ENCODE measurements around the gene DSE.

Gene DSE

GRCh38 chr6:116389357-116389756 lies 18.6 kb downstream of the DSE start:
- no peak for DNase-seq

- DNase-seq = no peak
Observed at GRCh38 chr6:116390581-116390980, 19.8 kb downstream of the DSE start.

GRCh38 chr6:116392132-116393013 lies 21.6 kb downstream of the DSE start:
- DNase-seq = no peak

DNA sequence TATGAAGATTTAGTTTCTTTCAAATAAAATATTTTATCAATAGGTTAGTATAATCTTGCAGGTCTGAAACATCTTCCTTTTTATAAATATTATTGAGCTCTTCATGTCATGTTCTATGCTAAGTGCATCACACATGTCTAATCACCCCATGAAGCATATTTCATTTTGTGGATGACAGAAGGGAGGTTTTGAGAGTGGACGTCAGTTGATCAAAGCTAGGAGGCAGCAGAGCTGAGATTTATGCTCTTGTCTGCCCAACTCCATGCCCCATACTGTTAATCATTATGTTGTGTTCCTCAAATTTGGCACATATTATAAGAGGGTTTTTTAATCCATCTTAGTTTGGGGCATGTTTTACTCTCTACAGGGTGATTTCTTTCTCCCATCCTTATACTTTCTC lies 22.7 kb downstream of the DSE start:
- no peak for DNase-seq

DNA sequence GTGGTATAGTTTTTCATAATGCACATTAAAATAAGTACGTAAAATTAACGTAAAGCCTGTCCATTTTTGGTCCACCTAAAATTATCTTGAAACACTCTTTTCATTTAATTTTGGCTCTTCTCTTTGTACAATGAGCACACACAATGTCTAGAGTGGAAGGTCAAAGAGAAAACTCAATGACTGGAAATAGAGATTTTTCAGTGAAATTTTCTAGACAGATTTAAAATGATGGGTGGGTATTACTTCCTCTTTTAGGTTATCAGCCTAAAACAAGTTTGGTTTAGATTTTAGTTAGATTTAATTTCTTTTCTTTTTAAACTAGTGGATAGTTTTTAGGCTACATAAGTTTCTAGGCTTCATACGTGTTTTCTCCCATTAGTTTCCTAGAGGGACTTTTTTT lies 24.9 kb downstream of the DSE start:
- no peak for DNase-seq

DNA sequence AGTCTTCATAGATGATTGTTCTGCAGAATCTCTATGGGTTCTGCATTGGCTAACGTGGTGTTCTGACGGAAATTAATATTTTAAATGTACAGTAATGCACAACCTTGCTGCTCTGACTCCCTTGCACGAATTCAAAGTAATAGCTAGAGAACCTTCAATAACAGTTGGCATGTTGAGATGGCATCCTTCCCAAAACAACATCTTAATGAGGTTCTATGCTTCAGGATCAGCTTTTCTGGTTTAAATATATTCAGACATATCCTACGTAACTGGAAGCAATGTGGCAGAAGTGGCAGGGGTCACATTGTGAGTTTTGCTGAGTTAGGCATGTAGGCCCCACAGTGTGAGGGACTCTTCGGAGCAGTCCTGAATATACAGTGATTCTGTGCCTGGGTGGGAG lies 25.7 kb downstream of the DSE start:
- DNase-seq = no peak

DNA sequence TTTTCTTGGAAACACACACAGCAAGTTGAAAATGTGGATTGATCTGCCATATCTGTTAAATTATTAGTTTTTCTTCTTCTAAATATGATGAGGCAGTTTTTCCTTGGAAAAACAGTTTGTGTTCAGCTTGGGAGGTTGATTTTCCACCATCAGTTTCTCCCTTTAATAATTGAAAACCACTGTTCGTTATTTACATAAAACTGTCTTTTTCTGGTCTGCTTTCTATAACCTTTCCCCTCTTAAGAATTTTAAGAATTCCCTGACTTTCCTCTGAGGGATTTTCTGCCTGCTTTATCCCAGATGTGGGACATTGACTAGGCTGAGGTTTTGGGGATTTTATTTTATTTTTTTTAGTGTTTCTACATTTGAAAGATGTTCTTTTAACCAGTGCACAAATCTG lies 27.2 kb downstream of the DSE start:
- DNase-seq = no peak

DNA sequence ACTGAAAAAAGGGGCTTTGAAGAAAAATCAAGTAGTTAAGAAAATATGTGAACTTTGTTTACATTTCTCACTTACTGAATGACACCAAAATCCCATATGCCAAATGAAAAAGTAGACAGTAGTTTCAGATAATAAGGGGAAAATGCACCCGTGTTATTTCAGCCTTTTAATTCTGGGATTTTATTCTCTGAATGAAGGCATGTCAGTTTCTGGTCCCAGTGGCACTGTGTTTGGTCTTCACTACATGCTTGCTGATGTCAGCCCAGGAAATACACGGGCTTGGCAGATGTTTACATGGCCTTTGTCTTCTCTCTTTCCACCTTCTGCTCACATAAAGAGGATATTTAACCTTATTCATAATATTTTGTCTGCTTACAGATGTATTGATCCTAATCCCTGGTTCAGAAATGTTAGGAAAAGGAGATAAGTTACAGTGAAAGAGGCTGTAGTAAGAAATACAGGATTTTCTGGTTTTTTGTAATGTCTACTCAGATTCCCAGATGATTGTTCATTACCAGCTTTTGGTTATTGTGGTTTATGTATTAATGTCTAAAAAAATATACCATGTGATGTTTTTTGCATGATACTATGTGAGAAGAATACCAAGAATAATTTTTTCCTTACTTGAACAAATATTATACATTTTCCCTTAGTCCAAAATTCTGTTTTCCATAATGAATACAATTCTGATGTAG lies 27.7 kb downstream of the DSE start:
- no peak for DNase-seq

GRCh38 chr6:116399287-116399686 lies 28.5 kb downstream of the DSE start:
- no peak for DNase-seq

DNA sequence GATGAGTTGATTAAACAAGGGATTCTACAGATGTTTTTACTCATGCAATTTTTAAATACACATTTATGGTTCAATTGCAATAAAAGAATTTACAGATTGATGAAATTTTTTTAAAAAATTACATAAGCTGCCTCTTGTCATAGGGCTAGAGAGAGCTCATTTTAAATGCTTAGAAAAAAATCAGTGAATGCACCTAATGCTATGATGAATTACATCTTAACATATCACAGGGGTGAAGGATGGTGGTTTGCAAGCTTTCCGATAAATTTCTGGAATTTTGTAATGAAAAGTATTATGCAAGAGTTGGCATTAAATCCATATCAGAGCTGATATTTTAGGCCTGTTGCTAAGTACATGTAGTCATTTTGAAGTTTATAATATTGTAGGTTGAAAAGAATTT lies 29.6 kb downstream of the DSE start:
- no peak for DNase-seq

DNA sequence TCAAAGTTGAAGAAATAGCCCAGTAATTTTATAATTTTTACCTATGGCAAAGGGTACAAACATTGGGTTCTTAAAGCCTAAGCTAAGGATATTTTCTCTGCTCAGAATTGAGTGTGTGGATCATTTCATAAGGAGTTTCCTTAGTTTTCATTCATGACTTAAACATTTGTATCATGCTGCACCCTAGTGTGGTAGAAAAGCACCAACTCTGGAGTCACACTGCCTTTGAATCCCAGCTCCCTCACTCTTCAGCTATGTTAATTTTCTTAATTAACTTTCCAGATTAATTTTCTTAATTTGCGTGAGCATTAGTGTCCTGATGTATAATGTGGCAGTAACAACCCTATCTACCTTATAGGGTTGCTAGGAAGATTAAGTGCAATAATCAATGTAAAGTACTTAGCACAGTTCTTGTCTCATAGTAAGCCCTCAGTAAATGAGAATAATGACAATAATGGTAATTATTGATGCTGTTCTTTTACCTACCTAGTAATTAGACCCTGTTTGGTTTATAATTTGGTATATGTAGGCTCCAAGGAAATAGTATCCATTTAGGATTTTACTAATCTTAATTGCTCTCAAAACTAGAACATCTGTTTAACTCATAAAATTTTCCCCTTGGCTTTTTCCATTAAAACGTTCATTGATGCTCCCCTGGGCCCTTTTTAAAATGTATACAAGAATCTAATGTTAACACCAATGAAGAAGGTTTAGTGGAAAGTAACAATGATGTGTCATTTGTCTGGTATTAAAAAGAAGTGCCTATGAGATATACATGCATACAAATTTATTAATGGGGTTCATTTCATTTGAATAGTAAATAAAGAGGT lies 31.6 kb downstream of the DSE start:
- DNase-seq = no peak

GRCh38 chr6:116403205-116403604 lies 32.5 kb downstream of the DSE start:
- no peak for DNase-seq

DNA sequence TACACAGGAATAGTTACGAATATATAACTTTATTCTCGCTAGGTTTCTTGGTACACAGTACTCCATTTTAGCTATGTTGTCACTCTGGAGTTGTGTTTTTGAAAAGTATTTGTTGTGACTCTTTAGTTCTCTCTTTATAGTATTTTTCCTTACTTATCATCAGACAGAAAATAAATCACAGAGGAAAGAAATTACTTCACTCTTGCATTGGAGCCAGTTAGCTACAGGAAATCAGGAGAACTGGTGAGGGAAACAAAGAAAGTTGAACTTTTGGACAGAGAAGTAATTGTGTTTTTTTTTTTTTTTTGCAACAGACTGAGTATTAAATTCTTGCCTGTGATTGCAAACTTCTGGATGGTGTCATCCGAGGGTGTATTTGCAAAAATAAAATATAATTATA lies 33.9 kb downstream of the DSE start:
- DNase-seq = no peak

DNA sequence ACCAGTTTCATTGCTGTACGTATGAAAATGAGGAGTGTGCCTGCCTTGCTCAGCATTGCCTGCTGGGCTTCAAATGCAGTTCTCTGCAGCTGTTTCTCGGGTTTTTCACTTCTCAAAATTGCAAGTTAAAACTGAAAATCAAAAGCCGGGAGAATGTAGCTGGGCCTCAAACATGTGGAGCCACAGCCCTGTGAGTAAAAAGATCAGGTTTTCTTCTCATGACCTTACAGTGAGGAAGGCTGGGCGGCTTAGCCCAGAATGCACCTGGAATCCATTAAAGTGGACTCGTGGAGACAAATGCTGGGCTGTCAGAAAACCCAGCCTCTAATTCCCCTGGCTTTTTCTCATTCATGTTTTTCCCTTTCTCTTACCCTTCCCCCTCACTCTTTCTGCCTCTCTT lies 34.4 kb downstream of the DSE start:
- DNase-seq = no peak

GRCh38 chr6:116405652-116406356 lies 35.1 kb downstream of the DSE start:
- DNase-seq = no peak

DNA sequence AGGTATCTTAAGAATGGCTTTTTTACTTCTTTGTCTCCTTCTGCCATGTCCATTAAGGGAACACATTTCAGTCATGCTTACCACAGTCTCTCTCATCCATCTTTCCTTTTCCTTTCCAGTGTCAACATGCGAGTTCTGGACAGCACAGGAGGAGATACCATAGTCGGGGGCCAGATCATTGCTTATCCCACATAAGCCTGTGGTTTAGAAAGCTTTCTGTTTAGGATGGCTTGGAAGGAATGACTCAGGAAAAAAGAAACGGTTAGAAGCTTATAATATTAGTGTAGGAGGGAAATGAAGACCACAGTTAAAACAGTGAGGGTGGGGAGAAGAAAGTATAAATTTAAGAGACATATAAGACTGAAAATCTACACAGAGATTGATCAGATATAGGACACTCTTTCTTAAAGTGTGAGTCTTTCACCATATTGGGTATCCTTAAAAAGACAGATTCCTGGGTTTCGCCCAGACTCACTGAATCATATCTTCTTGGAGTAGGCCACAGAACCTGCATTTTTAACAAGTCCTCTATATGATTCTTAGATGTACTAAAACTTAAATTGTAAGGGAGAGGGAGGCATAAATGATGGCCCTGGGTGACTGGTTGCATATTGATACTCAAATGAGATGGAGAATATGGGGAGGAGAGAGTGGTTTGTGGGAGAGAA lies 36.1 kb downstream of the DSE start:
- DNase-seq = no peak

DNA sequence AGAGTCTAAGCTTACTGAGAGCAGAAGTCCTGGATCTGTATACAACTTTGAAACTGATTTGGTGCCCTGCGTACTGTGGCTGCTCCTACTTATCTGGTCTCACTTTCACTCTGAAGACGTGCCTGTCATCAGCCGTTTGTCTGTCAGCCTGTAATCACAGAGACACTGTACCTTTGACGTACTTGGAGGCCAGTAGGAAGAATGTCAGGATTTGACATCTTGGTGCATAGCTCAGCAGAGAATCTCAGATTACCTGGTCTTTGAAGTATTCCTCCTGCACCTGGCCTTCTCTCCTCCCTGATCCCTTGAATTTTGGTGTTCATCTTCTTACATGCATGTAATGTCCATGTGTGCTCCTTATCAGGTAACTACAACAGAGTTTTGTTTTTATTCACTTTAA lies 37.7 kb downstream of the DSE start:
- no peak for DNase-seq

DNA sequence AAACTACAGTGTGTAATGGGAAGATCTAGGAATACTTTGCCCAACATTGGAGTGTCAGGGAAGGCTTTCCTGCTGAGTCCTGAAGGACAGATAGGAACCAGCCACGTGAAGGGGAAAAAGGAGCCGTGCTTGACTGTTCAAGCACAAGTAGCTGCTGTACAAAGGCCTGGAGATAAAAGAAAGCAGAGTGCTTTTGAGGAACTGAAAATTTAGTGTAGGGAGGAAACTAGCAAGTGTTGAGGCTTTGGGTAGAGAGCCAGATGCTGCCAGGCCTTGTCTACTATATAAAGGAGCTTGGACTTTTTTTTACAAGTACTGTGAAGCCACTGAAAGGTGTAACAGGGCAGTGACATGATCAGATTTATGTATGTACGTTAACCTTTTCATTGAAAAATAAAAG lies 39.0 kb downstream of the DSE start:
- no peak for DNase-seq

GRCh38 chr6:116411284-116411623 lies 40.5 kb downstream of the DSE start:
- no peak for DNase-seq

DNA sequence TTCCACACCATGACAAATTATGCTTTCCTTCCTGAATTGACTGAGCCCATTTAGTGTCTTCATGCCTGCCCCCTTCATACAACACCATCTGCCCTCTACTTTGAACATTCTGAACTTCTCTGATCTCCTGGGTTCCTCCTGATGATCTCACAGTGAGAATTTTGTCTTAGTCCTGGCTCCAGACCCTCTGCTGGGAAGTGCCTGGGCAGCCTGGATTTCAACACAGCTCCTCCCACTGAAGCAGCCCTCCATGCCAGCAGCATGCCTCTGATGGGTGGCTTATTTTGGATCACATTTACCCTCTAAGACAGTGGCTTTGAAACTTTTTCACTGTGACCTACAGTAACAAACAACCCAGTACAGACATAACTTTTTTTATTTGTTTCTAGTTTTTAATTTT lies 41.5 kb downstream of the DSE start:
- no peak for DNase-seq

- DNase-seq = no peak
Observed at GRCh38 chr6:116413357-116413756, 42.6 kb downstream of the DSE start.

- DNase-seq = no peak
Observed at GRCh38 chr6:116417661-116418060, 46.9 kb downstream of the DSE start.

All from NCI-H187 (cell line).